Prostate gland (tissue), 2 donors: ENCODE measurements around the gene SETD2.

Experiments
- CTCF ChIP-seq, 4 experiments: fragments of 200-600 bp in 2 of 4; fragments of 450-650 bp in 2 of 4; sonication (generic) in 2 of 4; IDR thresholded peaks; 1 replicate in 3 of 4; 2 replicates in 1 of 4; pipeline ENCODE4 v1.5.1; 2016 to 2019; ENCODE audit warnings: antibody characterized with exemption in 4 of 4, mild to moderate bottlenecking in 2 of 4, moderate library complexity in 2 of 4
- POLR2A ChIP-seq: fragments of 450-650 bp; IDR thresholded peaks from one replicate; pipeline ENCODE4 v1.6.1; 2016; ENCODE audit warnings: antibody characterized with exemption, mild to moderate bottlenecking
- POLR2AphosphoS5 ChIP-seq: sonication (generic); formaldehyde crosslinking; IDR thresholded peaks from one replicate; pipeline ENCODE4 v1.6.1; 2017; ENCODE audit warnings: antibody characterized with exemption

- TF ChIP-seq POLR2AphosphoS5: no peak
- TF ChIP-seq CTCF (IDR thresholded peaks at IDR 0.05): no peak
- no peak for TF ChIP-seq POLR2A
Observed at GRCh38 chr3:47016086-47016933, 147.6 kb downstream of the SETD2 start.
